ENCODE data around the gene GHRH.

Gene GHRH

DNA sequence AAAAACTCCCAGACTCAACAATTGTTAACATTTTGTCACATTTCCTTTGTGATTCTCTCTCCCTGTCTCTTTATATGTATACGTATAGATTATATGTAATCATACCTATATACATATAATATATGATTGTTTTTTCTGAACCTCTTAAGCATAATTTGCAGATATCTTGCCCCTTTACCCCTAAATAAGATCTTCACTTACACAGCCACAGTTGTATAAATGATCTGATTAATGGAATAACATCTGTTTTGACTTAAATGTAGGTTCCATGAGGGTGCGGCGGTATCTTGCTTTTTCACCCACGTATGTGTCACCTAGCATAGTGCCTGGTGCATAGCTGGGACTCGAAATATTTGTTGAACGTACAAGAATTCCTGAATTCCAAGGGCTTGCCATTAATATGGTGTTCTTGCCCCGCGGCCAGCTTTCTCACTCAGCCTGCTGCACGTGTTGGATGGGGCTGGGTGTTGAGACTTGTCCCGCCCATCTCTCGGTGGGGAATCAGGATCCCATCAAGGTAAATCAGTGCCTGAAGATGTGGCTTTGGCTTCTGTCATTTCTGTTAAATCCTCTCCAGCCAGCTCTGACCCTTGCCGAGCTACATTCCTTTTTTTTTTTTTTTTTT is 17.5 kb upstream of the GHRH start:
- Histone ChIP-seq H3K4me2 (ENCODE audit: insufficient read depth, low read length, poor library complexity, severe bottlenecking) (no peak overlapping the region), H3K79me1 (ENCODE audit: low read depth, low read length) (no peaks in the 10 kb centered on the region), H3K14ac (ENCODE audit: low read length) (no peak overlapping the region), H2BK12ac (ENCODE audit: low read length) (no peak overlapping the region), H2BK5ac (ENCODE audit: low read length) (no peak overlapping the region), H3K23ac (ENCODE audit: low read depth, low read length, poor library complexity) (no peak overlapping the region), H3K4ac (ENCODE audit: low read length) (no peak overlapping the region), H3K18ac (ENCODE audit: low read length) (no peak overlapping the region), H2AFZ (ENCODE audit: low read length) (peak overlapping the region; percentile 26), H3K9me3 (replicated peaks in 1 of 2; ENCODE audit: control insufficient read depth in 2 of 2, insufficient read depth in 1 of 2, low read depth in 1 of 2, low read length in 2 of 2) (no peaks in the 10 kb centered on the region), H2BK120ac (ENCODE audit: low read depth, low read length) (no peak overlapping the region), H3K27ac (replicated peaks; ENCODE audit: low read length) (no peak overlapping the region), H3K4me1 (ENCODE audit: control insufficient read depth in 2 of 2, insufficient read depth in 1 of 2, low read depth in 1 of 2, low read length in 2 of 2) (peaks cover 7 to 10% of the 10 kb centered on the region in 2 donors), H4K8ac (ENCODE audit: low read depth, low read length) (no peak overlapping the region), H2BK15ac (ENCODE audit: low read length) (no peak overlapping the region), H3K36me3 (replicated peaks in 1 of 2; ENCODE audit: control insufficient read depth in 2 of 2, insufficient read depth in 2 of 2, low read length in 2 of 2) (no peaks in the 10 kb centered on the region), H3K27me3 (ENCODE audit: control insufficient read depth in 3 of 3, insufficient read depth in 3 of 3, low read depth in 1 of 3, low read length in 3 of 3) (no peaks in the 10 kb centered on the region), H4K91ac (ENCODE audit: low read depth, low read length, poor library complexity) (no peak overlapping the region), H3K4me3 (ENCODE audit: low read length in 2 of 2) (no peak overlapping the region), H2AK5ac (ENCODE audit: low read depth, low read length) (no peak overlapping the region), H3K9ac (ENCODE audit: low read depth, low read length, poor library complexity) (no peak overlapping the region)
- no CpG with 5 or more reads among the region's 12 CpGs for WGBS, 2 donors (ENCODE audit: extremely low coverage in 2 of 2, insufficient read length in 2 of 2, insufficient replicate concordance in 1 of 2)
- no peak for DNase-seq (ENCODE audit: low spot score)

DNA sequence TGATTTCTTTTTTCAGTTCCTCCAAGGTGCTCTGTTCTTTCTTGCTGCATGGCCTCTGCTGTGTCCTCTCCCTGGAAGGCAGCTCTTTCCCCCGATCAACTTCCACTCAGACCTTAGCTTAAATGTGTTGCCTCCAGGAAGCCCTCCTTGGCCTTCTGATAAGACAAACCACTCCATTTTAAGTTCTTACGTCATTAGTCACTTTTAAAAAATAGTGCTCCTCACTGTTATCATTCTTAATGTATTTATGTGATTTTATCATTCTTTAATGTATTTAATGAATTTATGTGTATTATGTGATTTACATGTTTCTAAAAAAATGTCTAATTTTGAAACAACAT is 15.6 kb upstream of the GHRH start:
- H2BK15ac ChIP-seq (ENCODE audit: low read length), result no peak overlapping the region
- no peak overlapping the region for H2BK5ac ChIP-seq (ENCODE audit: low read length)
- no peak overlapping the region for H3K14ac ChIP-seq (ENCODE audit: low read length)
- H3K27ac ChIP-seq (replicated peaks; ENCODE audit: low read length), result no peak overlapping the region
- no peaks in the 10 kb centered on the region for H3K36me3 ChIP-seq (replicated peaks in 1 of 2; ENCODE audit: control insufficient read depth in 2 of 2, insufficient read depth in 2 of 2, low read length in 2 of 2)
- no peak overlapping the region for H3K9ac ChIP-seq (ENCODE audit: low read depth, low read length, poor library complexity)
- H4K91ac ChIP-seq (ENCODE audit: low read depth, low read length, poor library complexity), result no peak overlapping the region
- H2AK5ac ChIP-seq (ENCODE audit: low read depth, low read length), result no peak overlapping the region
- H3K27me3 ChIP-seq (ENCODE audit: control insufficient read depth in 3 of 3, insufficient read depth in 3 of 3, low read depth in 1 of 3, low read length in 3 of 3), result no peaks in the 10 kb centered on the region
- H2AFZ ChIP-seq (ENCODE audit: low read length), result peak overlapping the region; percentile 61
- H3K9me3 ChIP-seq (replicated peaks in 1 of 2; ENCODE audit: control insufficient read depth in 2 of 2, insufficient read depth in 1 of 2, low read depth in 1 of 2, low read length in 2 of 2), result no peaks in the 10 kb centered on the region
- H3K4me2 ChIP-seq (ENCODE audit: insufficient read depth, low read length, poor library complexity, severe bottlenecking), result no peak overlapping the region
- WGBS, 2 donors (ENCODE audit: extremely low coverage in 2 of 2, insufficient read length in 2 of 2, insufficient replicate concordance in 1 of 2), result no CpG with 5 or more reads among the region's 2 CpGs
- no peak overlapping the region for H2BK120ac ChIP-seq (ENCODE audit: low read depth, low read length)
- H3K18ac ChIP-seq (ENCODE audit: low read length), result no peak overlapping the region
- no peak overlapping the region for H3K4me3 ChIP-seq (ENCODE audit: low read length in 2 of 2)
- H3K4ac ChIP-seq (ENCODE audit: low read length), result no peak overlapping the region
- no peak overlapping the region for H3K23ac ChIP-seq (ENCODE audit: low read depth, low read length, poor library complexity)
- no peak for DNase-seq (ENCODE audit: low spot score)
- H4K8ac ChIP-seq (ENCODE audit: low read depth, low read length), result no peak overlapping the region
- H2BK12ac ChIP-seq (ENCODE audit: low read length), result no peak overlapping the region
- peaks cover 7 to 10% of the 10 kb centered on the region in 2 donors for H3K4me1 ChIP-seq (ENCODE audit: control insufficient read depth in 2 of 2, insufficient read depth in 1 of 2, low read depth in 1 of 2, low read length in 2 of 2)
- no peaks in the 10 kb centered on the region for H3K79me1 ChIP-seq (ENCODE audit: low read depth, low read length)

DNA sequence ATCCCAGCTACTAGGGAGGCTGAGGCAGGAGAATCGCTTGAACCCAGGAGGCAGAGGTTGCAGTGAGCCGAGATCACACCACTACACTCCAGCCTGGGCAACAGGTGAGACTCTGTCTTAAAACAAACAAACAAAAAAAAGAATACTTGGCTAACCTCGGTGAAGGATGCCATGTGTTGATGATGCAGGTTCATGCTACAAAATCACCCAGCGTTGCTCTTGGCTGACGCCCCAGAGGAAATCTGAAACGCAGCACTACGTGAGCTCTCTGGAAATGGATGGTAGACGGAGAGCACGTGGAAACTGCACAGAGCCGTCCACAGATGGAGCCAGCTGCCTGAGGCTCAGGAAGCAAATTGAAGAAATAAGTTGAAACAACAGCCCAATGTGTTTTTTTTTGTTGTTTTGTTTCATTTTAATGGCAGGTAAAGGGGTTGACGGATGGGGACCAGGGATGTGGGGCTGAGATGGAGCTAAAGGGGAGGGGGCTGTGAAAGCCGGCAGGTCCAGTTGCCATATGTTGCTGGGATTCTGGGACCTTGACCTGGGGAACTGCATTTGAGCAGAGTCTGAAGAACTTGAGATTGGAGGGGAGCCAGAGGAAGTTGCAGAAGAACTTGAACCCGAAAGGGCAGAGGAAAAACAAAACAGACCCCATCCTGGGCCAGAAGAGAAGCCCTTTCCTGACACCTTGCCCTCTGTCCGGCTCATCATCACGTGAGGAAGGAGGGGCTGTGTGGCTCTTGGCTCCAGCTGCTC is 15.1 kb upstream of the GHRH start:
- no peak overlapping the region for H3K4ac ChIP-seq (ENCODE audit: low read length)
- no CpG with 5 or more reads among the region's 15 CpGs for WGBS, 2 donors (ENCODE audit: extremely low coverage in 2 of 2, insufficient read length in 2 of 2, insufficient replicate concordance in 1 of 2)
- peak overlapping the region; percentile 61 for H2AFZ ChIP-seq (ENCODE audit: low read length)
- no peaks in the 10 kb centered on the region for H3K79me1 ChIP-seq (ENCODE audit: low read depth, low read length)
- no peak overlapping the region for H3K4me2 ChIP-seq (ENCODE audit: insufficient read depth, low read length, poor library complexity, severe bottlenecking)
- no peak overlapping the region for H2BK15ac ChIP-seq (ENCODE audit: low read length)
- H3K23ac ChIP-seq (ENCODE audit: low read depth, low read length, poor library complexity), result no peak overlapping the region
- no peak overlapping the region for H2BK5ac ChIP-seq (ENCODE audit: low read length)
- no peaks in the 10 kb centered on the region for H3K27me3 ChIP-seq (ENCODE audit: control insufficient read depth in 3 of 3, insufficient read depth in 3 of 3, low read depth in 1 of 3, low read length in 3 of 3)
- H3K18ac ChIP-seq (ENCODE audit: low read length), result no peak overlapping the region
- no peak overlapping the region for H2BK12ac ChIP-seq (ENCODE audit: low read length)
- H3K14ac ChIP-seq (ENCODE audit: low read length), result no peak overlapping the region
- DNase-seq (ENCODE audit: low spot score), result no peak
- no peaks in the 10 kb centered on the region for H3K36me3 ChIP-seq (replicated peaks in 1 of 2; ENCODE audit: control insufficient read depth in 2 of 2, insufficient read depth in 2 of 2, low read length in 2 of 2)
- H4K91ac ChIP-seq (ENCODE audit: low read depth, low read length, poor library complexity), result no peak overlapping the region
- no peak overlapping the region for H3K9ac ChIP-seq (ENCODE audit: low read depth, low read length, poor library complexity)
- peaks cover 7 to 10% of the 10 kb centered on the region in 2 donors for H3K4me1 ChIP-seq (ENCODE audit: control insufficient read depth in 2 of 2, insufficient read depth in 1 of 2, low read depth in 1 of 2, low read length in 2 of 2)
- H3K27ac ChIP-seq (replicated peaks; ENCODE audit: low read length), result no peak overlapping the region
- H3K4me3 ChIP-seq (ENCODE audit: low read length in 2 of 2), result no peak overlapping the region
- H4K8ac ChIP-seq (ENCODE audit: low read depth, low read length), result no peak overlapping the region
- H2AK5ac ChIP-seq (ENCODE audit: low read depth, low read length), result no peak overlapping the region
- H3K9me3 ChIP-seq (replicated peaks in 1 of 2; ENCODE audit: control insufficient read depth in 2 of 2, insufficient read depth in 1 of 2, low read depth in 1 of 2, low read length in 2 of 2), result no peaks in the 10 kb centered on the region
- no peak overlapping the region for H2BK120ac ChIP-seq (ENCODE audit: low read depth, low read length)

DNA sequence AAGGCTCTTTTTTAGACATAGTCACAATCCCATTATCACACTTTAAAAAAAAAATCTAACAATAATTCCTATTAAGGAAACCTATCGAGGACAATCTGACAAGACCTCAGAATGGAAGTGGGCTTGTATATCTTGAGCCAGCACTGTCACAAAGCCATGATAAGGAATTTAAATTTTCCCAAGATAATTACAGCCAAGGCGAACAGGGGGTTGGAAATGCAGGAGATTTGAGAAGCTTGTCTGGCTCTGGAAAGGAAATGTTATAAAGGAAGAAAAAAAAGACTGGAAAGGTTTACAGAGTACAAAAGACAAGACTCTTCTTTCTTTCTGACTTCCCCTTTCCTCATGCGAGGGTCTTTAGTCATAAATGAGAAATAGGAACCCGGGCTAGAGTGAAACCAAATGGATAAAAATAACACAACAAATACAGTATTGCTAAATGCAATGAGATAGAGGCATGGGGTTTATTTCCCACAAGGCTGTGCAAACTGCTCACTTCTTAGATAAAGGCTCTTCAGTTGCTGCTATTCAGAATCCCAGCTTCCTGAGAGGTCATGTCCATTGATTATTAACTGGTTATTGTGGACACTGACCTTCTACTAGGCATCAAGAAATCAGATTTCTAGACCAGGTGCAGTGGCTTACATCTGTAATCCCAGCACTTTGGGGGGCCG is 13.4 kb upstream of the GHRH start:
- no peak overlapping the region for H4K91ac ChIP-seq (ENCODE audit: low read depth, low read length, poor library complexity)
- H3K14ac ChIP-seq (ENCODE audit: low read length), result no peak overlapping the region
- no peak overlapping the region for H3K27ac ChIP-seq (replicated peaks; ENCODE audit: low read length)
- no peak overlapping the region for H2BK12ac ChIP-seq (ENCODE audit: low read length)
- no peak overlapping the region for H3K18ac ChIP-seq (ENCODE audit: low read length)
- peaks cover 2 to 6% of the 10 kb centered on the region in 2 donors for H3K4me1 ChIP-seq (ENCODE audit: control insufficient read depth in 2 of 2, insufficient read depth in 1 of 2, low read depth in 1 of 2, low read length in 2 of 2)
- H3K9me3 ChIP-seq (replicated peaks in 1 of 2; ENCODE audit: control insufficient read depth in 2 of 2, insufficient read depth in 1 of 2, low read depth in 1 of 2, low read length in 2 of 2), result no peaks in the 10 kb centered on the region
- H3K79me1 ChIP-seq (ENCODE audit: low read depth, low read length), result peaks cover under 1% of the 10 kb centered on the region
- no peaks in the 10 kb centered on the region for H3K36me3 ChIP-seq (replicated peaks in 1 of 2; ENCODE audit: control insufficient read depth in 2 of 2, insufficient read depth in 2 of 2, low read length in 2 of 2)
- no peak overlapping the region for H3K4ac ChIP-seq (ENCODE audit: low read length)
- H3K4me3 ChIP-seq (ENCODE audit: low read length in 2 of 2), result no peak overlapping the region
- no peak overlapping the region for H3K9ac ChIP-seq (ENCODE audit: low read depth, low read length, poor library complexity)
- H4K8ac ChIP-seq (ENCODE audit: low read depth, low read length), result no peak overlapping the region
- no peak overlapping the region for H2AK5ac ChIP-seq (ENCODE audit: low read depth, low read length)
- no peak overlapping the region for H2BK15ac ChIP-seq (ENCODE audit: low read length)
- no CpG with 5 or more reads among the region's 5 CpGs for WGBS, 2 donors (ENCODE audit: extremely low coverage in 2 of 2, insufficient read length in 2 of 2, insufficient replicate concordance in 1 of 2)
- peak overlapping the region; percentile 62 for H2AFZ ChIP-seq (ENCODE audit: low read length)
- no peak overlapping the region for H3K4me2 ChIP-seq (ENCODE audit: insufficient read depth, low read length, poor library complexity, severe bottlenecking)
- no peak for DNase-seq (ENCODE audit: low spot score)
- no peak overlapping the region for H2BK120ac ChIP-seq (ENCODE audit: low read depth, low read length)
- no peak overlapping the region for H3K23ac ChIP-seq (ENCODE audit: low read depth, low read length, poor library complexity)
- H3K27me3 ChIP-seq (ENCODE audit: control insufficient read depth in 3 of 3, insufficient read depth in 3 of 3, low read depth in 1 of 3, low read length in 3 of 3), result no peaks in the 10 kb centered on the region
- H2BK5ac ChIP-seq (ENCODE audit: low read length), result no peak overlapping the region
